ENCODE measurements around the gene KBTBD12.

The KBTBD12 gene

DNA sequence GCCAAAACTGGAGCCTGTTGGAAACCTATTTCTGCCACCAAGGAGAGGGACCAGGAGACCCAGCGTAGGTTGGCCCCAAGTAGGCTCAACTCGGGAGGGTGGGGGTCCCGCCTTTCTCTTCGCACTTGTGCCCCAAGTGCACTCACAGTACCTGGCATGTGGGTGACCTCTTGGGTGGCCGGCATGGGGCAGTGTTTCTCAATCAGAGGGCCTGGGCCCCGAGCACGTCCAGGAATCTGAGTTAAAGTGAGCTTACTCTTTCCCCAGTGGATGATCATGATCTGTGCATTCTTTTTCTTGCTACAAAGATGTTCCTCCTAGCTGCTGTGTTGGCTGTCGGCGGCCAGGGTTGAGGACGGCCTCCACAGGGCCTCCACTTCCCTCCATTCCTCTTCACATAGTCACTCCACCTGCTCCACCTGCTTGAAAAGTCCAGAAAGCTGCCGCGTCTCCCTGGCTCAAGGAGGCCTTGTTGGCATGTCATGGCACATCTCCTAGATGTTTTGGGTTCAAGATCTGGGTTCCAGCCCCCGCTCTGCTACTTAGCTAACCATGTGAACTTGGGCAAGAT, 70.7 kb downstream of the KBTBD12 start:
- no peak for DNase-seq (ENCODE audit: low read depth in 2 of 2)

GRCh38 chr3:127986803-127987202, 71.8 kb downstream of the KBTBD12 start:
- DNase-seq (ENCODE audit: low read depth in 2 of 2), result no peak

GRCh38 chr3:127987309-127987995, 72.4 kb downstream of the KBTBD12 start:
- DNase-seq (ENCODE audit: low read depth in 2 of 2), result no peak

GRCh38 chr3:127988770-127989557, 73.9 kb downstream of the KBTBD12 start:
- DNase-seq (ENCODE audit: low read depth in 2 of 2), result no peak

- no peak for DNase-seq (ENCODE audit: low read depth in 2 of 2)
Measured at GRCh38 chr3:127990051-127990450, 75.0 kb downstream of the KBTBD12 start.

DNA sequence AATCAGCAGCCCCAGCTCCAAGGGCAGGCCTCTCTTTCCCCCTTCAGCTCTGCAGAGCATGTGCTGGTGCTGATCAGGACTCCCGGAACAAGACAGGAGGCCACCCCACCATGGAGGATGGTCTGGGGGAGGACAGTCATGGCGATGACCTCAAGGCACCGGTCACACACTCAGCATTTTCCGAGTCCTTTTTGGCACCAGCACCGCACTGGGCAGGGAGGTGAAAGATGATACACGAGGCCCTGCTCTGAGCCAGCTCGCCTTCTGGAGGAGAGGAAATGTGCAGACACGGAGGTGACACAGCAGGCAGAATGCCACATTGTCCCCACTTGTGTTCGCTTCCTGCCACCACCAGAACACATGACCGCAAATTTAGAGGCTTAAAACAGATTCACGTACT, 75.4 kb downstream of the KBTBD12 start:
- no peak for DNase-seq (ENCODE audit: low read depth in 2 of 2)

- no peak for DNase-seq (ENCODE audit: low read depth in 2 of 2)
Measured at GRCh38 chr3:127991251-127991650, 76.2 kb downstream of the KBTBD12 start.

GRCh38 chr3:127991681-127992080, 76.6 kb downstream of the KBTBD12 start:
- DNase-seq (ENCODE audit: low read depth in 2 of 2), result no peak

DNA sequence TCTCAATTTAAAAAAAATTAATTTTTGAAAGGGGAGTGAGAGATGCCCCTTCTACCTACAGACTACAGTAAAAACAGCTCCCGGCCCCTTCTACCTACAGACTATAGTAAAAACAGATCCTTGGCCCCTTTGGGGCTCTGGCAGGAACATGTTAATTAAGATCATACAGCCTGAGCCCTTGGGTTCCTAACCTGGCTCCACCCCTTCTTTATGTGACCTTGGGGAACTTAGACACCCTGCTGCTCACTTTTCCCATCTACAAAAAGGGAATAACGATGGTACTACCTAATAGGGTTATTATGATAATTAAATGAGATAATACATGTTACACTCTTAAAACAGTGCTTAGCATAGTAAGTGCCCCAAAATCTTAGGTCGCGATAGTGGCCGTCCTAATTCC, 77.1 kb downstream of the KBTBD12 start:
- no peak for DNase-seq (ENCODE audit: low read depth in 2 of 2)

DNA sequence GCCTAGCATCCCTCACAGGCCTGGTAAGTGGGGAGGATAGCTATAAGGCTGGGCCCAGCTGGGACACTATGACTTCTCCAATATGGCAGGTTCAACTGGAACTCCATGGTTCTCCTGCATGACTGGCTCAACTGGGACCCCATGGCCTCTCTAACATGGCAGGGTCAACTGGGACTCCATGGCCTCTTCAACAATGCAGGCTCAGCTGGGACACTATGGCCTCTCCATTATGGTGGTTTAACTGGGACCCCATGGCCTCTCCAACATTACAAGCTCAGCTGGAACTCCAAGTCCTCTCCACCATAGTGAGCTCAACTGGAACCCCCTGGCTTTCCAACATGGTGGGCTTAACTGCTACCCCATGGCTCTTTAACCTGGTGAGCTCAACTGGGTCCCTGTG, 79.0 kb downstream of the KBTBD12 start:
- no peak for DNase-seq (ENCODE audit: low read depth in 2 of 2)

GRCh38 chr3:127997016-127997415, 82.0 kb downstream of the KBTBD12 start:
- DNase-seq (ENCODE audit: low read depth in 2 of 2), result no peak

- DNase-seq (ENCODE audit: low read depth in 2 of 2), result no peak
Measured at GRCh38 chr3:127997961-127998360, 82.9 kb downstream of the KBTBD12 start.

DNA sequence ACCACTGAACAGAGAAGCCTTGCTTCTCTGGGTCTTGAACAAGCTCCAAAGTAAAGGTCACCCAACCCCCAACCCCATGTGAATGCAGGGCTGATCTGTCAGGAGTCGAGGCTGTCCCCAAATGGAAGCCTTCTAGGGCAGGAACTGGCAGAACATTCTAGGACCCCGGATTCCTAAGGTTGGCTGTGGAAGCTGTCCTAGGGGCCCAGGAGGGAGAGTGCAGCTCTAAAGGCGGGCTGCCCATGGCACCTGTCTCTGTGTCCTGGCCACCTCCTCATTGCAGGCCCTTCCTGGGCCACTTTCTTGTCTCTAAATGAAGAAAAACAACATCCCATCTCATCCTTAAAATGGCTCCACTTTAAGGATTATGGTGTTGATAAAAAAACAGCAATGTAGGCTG, 83.6 kb downstream of the KBTBD12 start:
- DNase-seq (ENCODE audit: low read depth in 2 of 2), result no peak

GRCh38 chr3:127999509-128000106, 84.6 kb downstream of the KBTBD12 start:
- DNase-seq (ENCODE audit: low read depth in 2 of 2), result no peak

- DNase-seq (ENCODE audit: low read depth in 2 of 2), result no peak
Measured at GRCh38 chr3:128001576-128001975, 86.5 kb downstream of the KBTBD12 start.

DNA sequence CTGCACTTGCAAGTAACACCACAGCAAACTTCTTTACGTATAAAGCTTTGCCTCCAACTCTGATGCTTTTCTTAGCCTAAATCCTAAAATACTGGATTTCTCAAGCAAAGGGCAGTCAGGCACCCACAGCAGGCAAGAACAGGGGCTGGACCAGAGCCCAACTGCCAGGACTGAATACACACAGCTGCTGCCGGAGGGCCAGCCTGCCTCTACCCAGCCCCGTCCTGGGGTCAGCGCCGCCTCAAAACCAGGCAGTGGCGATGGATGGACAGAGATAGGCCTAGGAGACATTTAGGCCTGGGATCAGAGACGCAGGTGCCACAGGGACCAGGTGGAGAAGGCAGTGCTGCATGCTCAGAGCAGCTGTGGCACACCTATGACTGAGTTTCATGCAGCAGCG, 89.6 kb downstream of the KBTBD12 start:
- DNase-seq (ENCODE audit: low read depth in 2 of 2), result no peak

- no peak for DNase-seq (ENCODE audit: low read depth in 2 of 2)
Measured at GRCh38 chr3:128006061-128007032, 91.3 kb downstream of the KBTBD12 start.

- DNase-seq (ENCODE audit: low read depth in 2 of 2), result no peak
Measured at GRCh38 chr3:128007033-128007424, 92.0 kb downstream of the KBTBD12 start.

DNA sequence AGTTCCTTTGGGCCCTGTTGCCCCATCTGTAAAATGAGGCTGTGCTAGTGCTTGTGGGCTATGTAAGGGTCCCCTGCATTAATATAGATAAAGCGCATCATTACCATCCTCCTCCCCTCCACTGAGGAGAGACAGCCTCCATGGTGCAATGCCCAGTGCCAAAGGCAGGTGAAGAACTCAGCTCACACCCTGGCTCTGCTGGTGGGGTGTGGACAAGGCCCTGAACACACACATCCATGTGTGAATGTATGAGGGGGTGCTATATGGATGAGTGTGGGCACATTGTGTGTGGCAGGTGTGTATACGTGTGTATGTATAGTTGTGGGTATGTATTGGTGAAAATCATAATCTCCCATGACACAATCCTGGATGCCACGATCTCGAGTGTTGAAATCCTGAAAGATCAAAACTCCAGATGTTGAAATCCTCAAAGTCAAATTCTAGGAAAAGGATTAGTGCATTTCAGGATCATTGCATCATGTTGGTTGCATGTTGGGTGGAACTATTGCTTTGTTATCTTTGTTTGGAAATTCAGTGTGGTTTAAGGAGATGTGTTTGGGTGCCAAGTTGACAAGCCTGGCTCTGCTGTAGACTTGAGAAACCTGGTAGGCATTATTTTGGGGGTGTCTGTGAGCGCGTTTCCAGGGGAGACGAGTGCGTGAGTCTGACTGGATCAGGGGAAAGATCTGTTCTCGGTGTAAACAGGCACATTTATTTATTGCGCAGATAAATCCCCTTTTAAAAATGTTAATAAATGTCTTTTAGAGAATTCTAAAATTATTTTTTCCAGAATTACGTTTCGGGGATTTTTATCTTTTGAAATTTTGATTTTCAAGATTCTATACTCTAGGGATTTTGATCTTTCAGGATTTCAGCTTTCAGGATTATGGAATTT, 95.2 kb downstream of the KBTBD12 start:
- DNase-seq (ENCODE audit: low read depth in 2 of 2), result no peak

DNA sequence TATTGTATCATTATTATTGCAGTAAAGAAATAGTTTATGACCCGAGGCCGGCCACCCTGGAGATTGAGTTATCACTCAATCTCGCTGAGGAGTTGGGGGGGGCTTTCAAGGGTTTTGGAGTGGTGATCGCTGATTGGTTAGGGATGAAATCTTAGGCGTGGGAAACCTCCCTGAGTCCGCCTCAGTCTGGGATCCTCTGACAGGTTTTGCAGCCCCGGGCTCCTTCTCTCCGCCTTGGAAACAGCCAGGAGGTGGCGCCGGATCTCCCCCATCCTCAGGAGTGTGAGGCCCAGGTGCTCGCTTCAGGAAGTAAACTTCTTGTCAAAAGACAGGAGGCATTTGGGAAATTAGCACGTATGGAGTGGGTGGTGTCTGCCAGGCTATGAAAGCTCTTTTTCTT, 96.1 kb downstream of the KBTBD12 start:
- DNase-seq (ENCODE audit: low read depth in 2 of 2), result no peak

Measured in activated CD8-positive, alpha-beta memory T cell treated with anti-CD3 and anti-CD28 coated beads for 4 hours (primary cell).